Measurements from ENCODE around the gene SURF4. TPM values are rescaled to one million over a fixed set of nuclear protein-coding genes. Genes with fewer than 3 reads are reported as not detected.

SURF4 gene
- polyA plus RNA-seq (ENCODE audit: low read depth in 6 of 6): 10 to 100 TPM; 76.2 to 99.5 (median 82.9) TPM

- DNase-seq: peak; percentile 94
- Mint-ChIP-seq H3K4me1 (peaks cover 25 to 47% (median 41%) of the 10 kb centered on the region in 3 donors), H3K36me3 (no peaks in the 10 kb centered on the region), H3K4me3 (peak within 1 kb of the TSS; percentile 90 to 96 (median 92)), H3K27ac (peak within 1 kb of the TSS; percentile 84 to 96 (median 93)), H3K27me3 (no peaks in the 10 kb centered on the region), H3K9me3 (no peaks in the 10 kb centered on the region)
- peak; percentile 95 to 97 for ATAC-seq (ENCODE audit: low read depth in 2 of 2)
Measured at GRCh38 chr9:133375724-133376654, at the start of gene SURF4, which contains the start of gene STKLD1. TSS of gene SURF4 (minus strand) at chr9:133376060. CDS start at chr9:133375969, 91 bp downstream. TSS of gene STKLD1 (plus strand) at chr9:133376366. CDS start at chr9:133376474, 108 bp downstream.

- Mint-ChIP-seq H3K4me3 (no peak overlapping the region), H3K9me3 (no peaks in the 10 kb centered on the region), H3K4me1 (peaks cover 16 to 32% (median 24%) of the 10 kb centered on the region in 3 donors)
Measured at GRCh38 chr9:133425049-133425632, 49.3 kb upstream of the SURF4 start.

GRCh38 chr9:133424187-133424586 is 48.3 kb upstream of the SURF4 start:
- Mint-ChIP-seq H3K36me3 (no peaks in the 10 kb centered on the region), H3K9me3 (peaks cover 0 to 4% (median 3%) of the 10 kb centered on the region in 7 donors), H3K4me3 (no peak overlapping the region), H3K27ac (no peak overlapping the region), H3K27me3 (peaks cover 0 to 42% (median 17%) of the 10 kb centered on the region in 3 donors), H3K4me1 (peaks cover 21 to 33% (median 22%) of the 10 kb centered on the region in 3 donors)
- DNase-seq (no peak), ATAC-seq (ENCODE audit: low read depth in 2 of 2) (no peak)

More at GRCh38 chr9:133425049-133425632, 49.3 kb upstream of the SURF4 start:
- Mint-ChIP-seq H3K36me3 (no peaks in the 10 kb centered on the region), H3K27me3 (peaks cover 0 to 42% (median 17%) of the 10 kb centered on the region in 3 donors), H3K27ac (no peak overlapping the region)
- DNase-seq (no peak), ATAC-seq (ENCODE audit: low read depth in 2 of 2) (no peak)

GRCh38 chr9:133423216-133423615 is 47.4 kb upstream of the SURF4 start:
- H3K27ac Mint-ChIP-seq: peak overlapping the region in 2 of 6 donors; percentile 86 to 99

GRCh38 chr9:133421615-133422542 is 46.0 kb upstream of the SURF4 start, which contains the start of gene ADAMTS13:
TSS of gene ADAMTS13 (plus strand) at chr9:133422367. CDS start at chr9:133422444, 77 bp downstream.
- H3K4me3 Mint-ChIP-seq: peak within 1 kb of the TSS in 3 of 8 donors; percentile 22 to 76 (median 52)

More at GRCh38 chr9:133423216-133423615, 47.4 kb upstream of the SURF4 start:
- Mint-ChIP-seq H3K9me3 (peaks cover 0 to 6% (median 4%) of the 10 kb centered on the region in 7 donors), H3K4me3 (no peak overlapping the region), H3K36me3 (no peaks in the 10 kb centered on the region), H3K27me3 (peaks cover 0 to 42% (median 17%) of the 10 kb centered on the region in 3 donors), H3K4me1 (peaks cover 31 to 42% (median 31%) of the 10 kb centered on the region in 3 donors)
- ATAC-seq (ENCODE audit: low read depth in 2 of 2): no peak
- DNase-seq: no peak

GRCh38 chr9:133420392-133420827 is 44.5 kb upstream of the SURF4 start:
- peak; percentile 69 to 81 for ATAC-seq (ENCODE audit: low read depth in 2 of 2)
- H3K4me1 Mint-ChIP-seq: peaks cover 44 to 60% (median 56%) of the 10 kb centered on the region in 3 donors
- H3K36me3 Mint-ChIP-seq: no peaks in the 10 kb centered on the region
- peaks cover 0 to 14% (median 8%) of the 10 kb centered on the region in 3 donors for H3K27me3 Mint-ChIP-seq
- H3K4me3 Mint-ChIP-seq: peak overlapping the region in 5 of 8 donors; percentile 1 to 73 (median 54)
- peak; percentile 65 for DNase-seq
- peaks cover 0 to 6% (median 4%) of the 10 kb centered on the region in 7 donors for H3K9me3 Mint-ChIP-seq
- H3K27ac Mint-ChIP-seq: peak overlapping the region; percentile 88 to 99 (median 97)

More at GRCh38 chr9:133421615-133422542, 46.0 kb upstream of the SURF4 start, which contains the start of gene ADAMTS13:
- Mint-ChIP-seq H3K4me1 (peaks cover 38 to 45% (median 41%) of the 10 kb centered on the region in 3 donors), H3K9me3 (peaks cover 0 to 6% (median 4%) of the 10 kb centered on the region in 7 donors), H3K27ac (peak within 1 kb of the TSS; percentile 2 to 99 (median 94)), H3K36me3 (no peaks in the 10 kb centered on the region), H3K27me3 (peaks cover 0 to 29% (median 8%) of the 10 kb centered on the region in 3 donors)
- ATAC-seq (ENCODE audit: low read depth in 2 of 2) (no peak), DNase-seq (no peak)

- DNase-seq (no peak), ATAC-seq (ENCODE audit: low read depth in 2 of 2) (no peak)
- Mint-ChIP-seq H3K4me1 (peaks cover 58 to 74% (median 67%) of the 10 kb centered on the region in 3 donors), H3K27me3 (no peaks in the 10 kb centered on the region), H3K36me3 (no peaks in the 10 kb centered on the region), H3K27ac (peak overlapping the region in 5 of 6 donors; percentile 66 to 94 (median 75)), H3K9me3 (peaks cover 0 to 6% (median 4%) of the 10 kb centered on the region in 7 donors), H3K4me3 (peak overlapping the region; percentile 88 to 94 (median 92))
Measured at GRCh38 chr9:133419005-133419404, 43.1 kb upstream of the SURF4 start.

- DNase-seq: peak; percentile 76
Measured at GRCh38 chr9:133417541-133418461, 41.9 kb upstream of the SURF4 start, which contains the start of gene REXO4. TSS of gene REXO4 (minus strand) at chr9:133418010. CDS start at chr9:133417844, 166 bp downstream.

GRCh38 chr9:133415170-133415569 is 39.3 kb upstream of the SURF4 start:
- no peak for DNase-seq
- no peak for ATAC-seq (ENCODE audit: low read depth in 2 of 2)
- no peaks in the 10 kb centered on the region for H3K27me3 Mint-ChIP-seq
- peak overlapping the region in 2 of 6 donors; percentile 1 to 60 for H3K27ac Mint-ChIP-seq
- H3K4me1 Mint-ChIP-seq: peaks cover 41 to 67% (median 61%) of the 10 kb centered on the region in 3 donors
- peak overlapping the region in 2 of 8 donors; percentile 19 to 90 for H3K4me3 Mint-ChIP-seq
- peaks cover 0 to 6% (median 4%) of the 10 kb centered on the region in 7 donors for H3K9me3 Mint-ChIP-seq
- H3K36me3 Mint-ChIP-seq: peaks cover 0 to 12% of the 10 kb centered on the region in 2 donors

More at GRCh38 chr9:133417541-133418461, 41.9 kb upstream of the SURF4 start, which contains the start of gene REXO4:
- Mint-ChIP-seq H3K27ac (peak within 1 kb of the TSS; percentile 64 to 94 (median 82)), H3K36me3 (no peaks in the 10 kb centered on the region), H3K4me1 (peaks cover 59 to 84% (median 74%) of the 10 kb centered on the region in 3 donors), H3K27me3 (no peaks in the 10 kb centered on the region), H3K4me3 (peak within 1 kb of the TSS; percentile 88 to 94 (median 92)), H3K9me3 (peaks cover 0 to 6% (median 4%) of the 10 kb centered on the region in 7 donors)
- peak; percentile 71 to 78 for ATAC-seq (ENCODE audit: low read depth in 2 of 2)

GRCh38 chr9:133408042-133408441 is 32.2 kb upstream of the SURF4 start:
- DNase-seq (no peak), ATAC-seq (ENCODE audit: low read depth in 2 of 2) (no peak)
- Mint-ChIP-seq H3K36me3 (peaks cover 5 to 24% of the 10 kb centered on the region in 2 donors), H3K27me3 (no peaks in the 10 kb centered on the region), H3K4me3 (no peak overlapping the region), H3K27ac (peak overlapping the region in 1 of 6 donors; percentile 63), H3K4me1 (peaks cover 13 to 22% (median 14%) of the 10 kb centered on the region in 3 donors), H3K9me3 (no peaks in the 10 kb centered on the region)

Data from naive B cell (primary cell).